ENCODE results near the gene GALNT17.

- no peak for TF ChIP-seq POLR2AphosphoS5 (IDR thresholded peaks at IDR 0.05; ENCODE audit: borderline replicate concordance, low read depth, low read length)
- TF ChIP-seq EZH2 (IDR thresholded peaks at IDR 0.05), result no peak
Measured at GRCh38 chr7:71411475-71411874, 279.5 kb downstream of the GALNT17 start.
